ENCODE measurements around the gene TNS3. TPM values are rescaled to one million over a fixed set of nuclear protein-coding genes. Genes with fewer than 3 reads are reported as not detected.

The TNS3 gene
- total RNA-seq, 1 experiment from 2014 or later: 61.7 TPM

- no peak for DNase-seq (ENCODE audit: low read depth, low spot score)
- in situ Hi-C loops (cut with HindIII; ENCODE audit: low pct_unique_long_range_greater_than_20kb, low sequenced_read_pairs): no loop called here
Observed at GRCh38 chr7:47387506-47387905, 194.4 kb downstream of the TNS3 start.

- no peak for DNase-seq (ENCODE audit: low read depth, low spot score)
- in situ Hi-C loops (cut with HindIII; ENCODE audit: low pct_unique_long_range_greater_than_20kb, low sequenced_read_pairs): no loop called here
Observed at GRCh38 chr7:47386273-47386835, 195.6 kb downstream of the TNS3 start.

DNA sequence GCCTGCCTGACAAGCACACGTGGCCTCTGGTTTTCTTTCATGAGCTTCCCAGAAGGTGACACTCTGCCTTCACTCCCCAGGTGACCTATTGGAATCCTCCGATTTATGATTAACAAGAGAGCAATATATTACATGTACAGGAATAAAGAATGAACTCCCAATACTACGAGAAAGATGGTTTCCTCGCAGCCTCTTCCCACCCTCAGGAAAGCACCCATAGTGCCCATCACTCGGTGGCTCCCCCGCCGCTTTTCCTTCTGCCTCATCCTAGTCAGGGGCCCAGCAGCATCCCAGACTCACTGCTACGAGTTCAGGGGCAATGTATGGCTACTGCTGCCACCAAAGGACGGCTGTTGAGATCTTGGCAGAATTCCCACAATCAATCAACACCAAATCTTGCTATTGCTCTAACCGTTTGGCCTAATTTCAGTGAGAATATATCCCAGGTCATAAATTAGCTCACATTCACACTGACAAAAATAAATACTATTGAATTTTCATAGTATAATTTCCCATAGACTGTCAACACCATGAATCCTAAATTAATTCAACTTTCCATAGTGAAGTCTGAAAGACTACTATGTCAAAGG is 196.3 kb downstream of the TNS3 start:
- DNase-seq (ENCODE audit: low read depth, low spot score): no peak
- in situ Hi-C loops (cut with HindIII; ENCODE audit: low pct_unique_long_range_greater_than_20kb, low sequenced_read_pairs): no loop called here

- DNase-seq (ENCODE audit: low read depth, low spot score): no peak
- in situ Hi-C loops (cut with HindIII; ENCODE audit: low pct_unique_long_range_greater_than_20kb, low sequenced_read_pairs): no loop called here
Observed at GRCh38 chr7:47384755-47385535, 197.0 kb downstream of the TNS3 start.

DNA sequence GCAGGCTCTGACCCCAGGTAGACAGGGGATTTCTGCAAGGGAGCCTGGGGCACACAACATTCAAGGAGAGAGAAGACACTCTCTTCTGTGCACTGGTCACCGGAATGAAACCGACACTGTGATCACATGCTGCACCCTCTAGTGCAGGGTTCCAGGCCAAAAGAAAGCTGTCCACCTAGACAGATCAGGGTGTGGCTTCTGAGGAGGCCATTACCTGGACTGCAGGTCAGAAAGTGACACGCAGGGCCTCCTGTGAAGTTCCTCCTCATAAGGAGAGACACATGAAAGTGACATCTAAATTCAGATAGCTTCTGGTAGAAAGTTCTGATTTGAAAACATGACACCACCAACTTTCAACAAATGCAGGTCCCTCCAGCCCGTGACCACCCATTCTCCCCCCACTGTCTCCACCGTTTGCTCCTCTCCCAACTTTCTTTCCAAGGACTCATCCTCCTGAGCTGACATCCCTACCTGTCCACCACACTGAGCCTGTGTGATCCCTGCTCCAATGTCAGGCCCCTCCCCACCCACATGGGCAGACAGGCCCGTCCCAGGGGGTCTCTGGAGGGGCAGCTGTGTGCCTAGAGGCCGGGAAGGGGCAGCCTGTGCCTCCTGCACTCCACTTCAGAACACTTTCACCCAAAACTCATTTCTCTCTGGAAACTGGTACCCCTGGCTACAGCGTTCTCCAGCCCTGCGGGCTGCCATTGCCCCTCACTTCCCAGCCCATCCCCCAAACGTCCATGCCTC is 198.0 kb downstream of the TNS3 start:
- no peak for DNase-seq (ENCODE audit: low read depth, low spot score)
- in situ Hi-C loops (cut with HindIII; ENCODE audit: low pct_unique_long_range_greater_than_20kb, low sequenced_read_pairs): no loop called here

DNA sequence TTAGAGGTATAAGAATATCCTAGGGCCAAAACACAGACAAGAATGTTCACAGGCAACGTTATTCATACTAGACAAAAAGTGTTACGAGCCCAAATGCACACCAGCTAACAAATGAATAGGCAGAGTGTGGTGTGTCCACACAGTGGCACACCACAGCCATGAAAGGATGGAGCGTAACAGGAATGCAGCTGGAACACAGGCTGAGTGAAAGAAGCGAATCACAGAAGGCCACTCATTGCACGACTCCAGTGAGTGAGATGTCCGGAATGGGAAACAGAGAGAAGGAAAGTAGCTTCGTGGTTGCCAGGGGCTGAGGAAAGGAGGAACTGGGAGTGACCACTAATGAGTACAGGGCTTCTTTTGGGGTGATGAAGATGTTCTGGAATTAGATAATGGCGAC is 198.8 kb downstream of the TNS3 start:
- in situ Hi-C loops (cut with HindIII; ENCODE audit: low pct_unique_long_range_greater_than_20kb, low sequenced_read_pairs): no loop called here
- no peak for DNase-seq (ENCODE audit: low read depth, low spot score)

- in situ Hi-C loops (cut with HindIII; ENCODE audit: low pct_unique_long_range_greater_than_20kb, low sequenced_read_pairs): no loop called here
- no peak for DNase-seq (ENCODE audit: low read depth, low spot score)
Observed at GRCh38 chr7:47382200-47382599, 199.7 kb downstream of the TNS3 start.

GRCh38 chr7:47381134-47381495 is 200.8 kb downstream of the TNS3 start:
- no peak for DNase-seq (ENCODE audit: low read depth, low spot score)
- in situ Hi-C loops (cut with HindIII; ENCODE audit: low pct_unique_long_range_greater_than_20kb, low sequenced_read_pairs): no loop called here

DNA sequence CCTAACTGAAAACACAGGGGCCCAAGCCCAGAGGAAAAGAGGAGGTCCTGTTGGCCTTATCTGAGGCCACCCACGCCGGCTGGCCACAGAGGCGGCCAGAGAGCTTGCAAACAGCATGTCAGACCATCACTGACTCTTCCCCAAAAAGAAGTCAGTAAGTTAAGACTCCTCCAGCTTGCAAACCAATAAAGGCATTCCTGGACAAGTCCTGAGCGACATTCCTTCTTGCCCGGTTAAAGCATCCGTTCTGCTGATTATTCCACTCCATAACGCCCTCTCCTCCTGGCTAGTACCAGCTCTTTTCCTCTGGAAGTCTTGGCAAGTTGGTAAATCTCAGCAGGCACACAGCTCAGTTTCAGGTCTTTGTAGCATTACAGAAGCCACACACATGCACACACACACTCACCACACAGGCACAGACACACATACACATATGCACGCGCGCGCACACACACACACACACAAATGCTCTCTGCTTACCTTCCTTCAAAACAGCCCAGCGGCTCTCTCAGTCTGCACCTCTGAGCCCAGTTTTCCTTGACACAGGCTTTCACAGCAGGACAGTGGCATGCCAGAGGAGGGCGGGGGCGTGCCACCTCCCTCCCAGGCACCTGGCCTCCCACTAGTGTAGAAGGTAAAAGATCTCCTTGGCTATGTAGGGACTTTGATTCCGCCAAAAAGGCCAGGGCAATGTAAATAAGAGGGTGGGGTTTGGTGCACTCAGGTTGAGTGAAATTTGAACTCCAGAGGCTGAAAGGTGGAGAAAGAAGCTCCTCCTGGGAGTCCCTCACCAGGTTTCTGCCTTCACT is 201.4 kb downstream of the TNS3 start:
- no peak for DNase-seq (ENCODE audit: low read depth, low spot score)
- in situ Hi-C loops (cut with HindIII; ENCODE audit: low pct_unique_long_range_greater_than_20kb, low sequenced_read_pairs): no loop called here

DNA sequence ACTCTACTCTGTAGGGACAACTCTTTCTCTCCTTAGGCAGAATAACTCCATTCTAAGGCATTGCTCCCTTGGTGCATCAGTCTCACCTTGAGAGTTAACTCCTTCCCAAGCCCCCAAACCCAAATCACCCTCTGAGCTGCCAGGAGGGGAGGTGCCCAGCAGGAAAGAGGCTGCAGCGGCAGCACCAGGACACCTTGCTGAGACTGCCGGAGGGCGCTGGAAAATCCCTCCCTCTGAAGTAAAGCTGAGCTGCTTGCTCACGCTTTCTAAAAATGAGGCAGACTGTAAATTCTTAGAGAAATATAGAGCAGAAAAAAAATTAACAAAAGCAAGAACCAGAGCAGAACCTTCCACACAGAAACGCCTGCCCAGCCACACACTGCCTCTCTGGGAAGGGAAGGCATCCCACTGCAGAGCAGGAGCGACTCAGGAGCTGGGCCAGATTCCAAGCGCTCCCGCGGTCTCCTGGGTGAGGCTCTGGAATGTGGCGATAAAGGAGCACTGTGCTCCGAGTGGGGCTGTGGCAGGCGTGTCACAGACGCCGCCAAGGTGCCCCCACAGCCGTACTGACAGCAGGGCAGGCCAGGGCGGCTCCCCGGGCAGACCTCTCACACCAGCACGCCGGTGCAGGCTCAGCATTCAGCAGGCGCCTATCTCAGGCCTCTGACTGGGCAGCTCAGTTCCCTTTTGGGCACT is 202.1 kb downstream of the TNS3 start:
- no peak for DNase-seq (ENCODE audit: low read depth, low spot score)
- in situ Hi-C loops (cut with HindIII; ENCODE audit: low pct_unique_long_range_greater_than_20kb, low sequenced_read_pairs): no loop called here

DNA sequence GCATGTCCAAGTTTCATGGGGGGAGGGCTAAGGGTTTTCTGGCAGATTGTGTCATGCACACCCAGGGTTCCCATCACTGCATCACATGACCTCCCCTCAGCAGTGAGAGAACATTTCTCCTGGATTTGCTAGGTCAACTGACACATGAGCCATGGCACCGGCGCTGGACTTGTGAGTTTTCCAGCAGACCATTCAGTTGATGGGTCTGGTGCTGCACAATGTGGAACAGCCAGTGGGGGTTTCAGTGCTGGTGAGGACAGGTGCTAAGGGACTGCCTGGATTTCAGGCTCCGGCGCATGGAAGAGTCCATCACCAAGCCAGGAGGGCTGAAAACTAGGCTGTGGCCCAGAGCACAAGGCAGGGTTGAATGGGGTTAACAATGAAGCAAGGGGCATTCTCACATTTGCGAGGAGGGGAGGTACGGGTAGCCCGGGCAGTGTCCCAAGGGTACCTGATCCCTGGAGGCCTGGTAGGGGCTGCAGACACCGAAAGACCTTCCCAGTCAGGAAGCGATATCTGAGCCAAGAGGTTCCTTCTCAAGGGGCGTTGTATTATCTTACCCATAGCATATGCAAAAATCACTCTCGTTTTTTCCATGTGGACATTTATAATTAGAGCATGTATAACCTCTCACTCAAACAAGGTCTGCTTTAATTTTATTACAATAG is 203.0 kb downstream of the TNS3 start:
- in situ Hi-C loops (cut with HindIII; ENCODE audit: low pct_unique_long_range_greater_than_20kb, low sequenced_read_pairs): no loop called here

DNA sequence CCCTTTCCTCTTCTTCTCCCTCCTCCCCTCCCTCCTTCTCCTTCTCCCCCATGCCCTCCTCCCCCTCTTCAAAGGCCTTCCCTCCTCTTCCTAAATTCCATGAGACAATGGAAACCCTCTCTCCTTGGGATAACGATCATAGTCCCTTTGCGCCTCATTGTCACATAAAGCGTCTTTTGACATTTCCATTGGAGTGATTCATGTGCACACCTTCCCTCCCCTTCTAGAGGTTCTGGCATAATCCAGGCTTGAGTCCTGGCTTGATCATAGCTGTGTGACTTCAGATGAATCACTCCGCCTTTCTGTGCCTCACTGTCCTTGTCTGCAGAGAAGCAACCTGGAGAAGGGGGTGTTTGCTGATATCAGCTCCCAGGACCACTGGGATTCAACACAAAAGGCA is 204.2 kb downstream of the TNS3 start:
- in situ Hi-C loops (cut with HindIII; ENCODE audit: low pct_unique_long_range_greater_than_20kb, low sequenced_read_pairs): no loop called here

More for the DNA sequence above, 203.0 kb downstream of the TNS3 start:
- DNase-seq (ENCODE audit: low read depth, low spot score): no peak

GRCh38 chr7:47376991-47377616 is 204.8 kb downstream of the TNS3 start:
- in situ Hi-C loops (cut with HindIII; ENCODE audit: low pct_unique_long_range_greater_than_20kb, low sequenced_read_pairs): no loop called here
- no peak for DNase-seq (ENCODE audit: low read depth, low spot score)

More for the DNA sequence above, 204.2 kb downstream of the TNS3 start:
- no peak for DNase-seq (ENCODE audit: low read depth, low spot score)

GRCh38 chr7:47375121-47375938 is 206.6 kb downstream of the TNS3 start:
- DNase-seq (ENCODE audit: low read depth, low spot score): no peak
- in situ Hi-C loops (cut with HindIII; ENCODE audit: low pct_unique_long_range_greater_than_20kb, low sequenced_read_pairs): no loop called here

DNA sequence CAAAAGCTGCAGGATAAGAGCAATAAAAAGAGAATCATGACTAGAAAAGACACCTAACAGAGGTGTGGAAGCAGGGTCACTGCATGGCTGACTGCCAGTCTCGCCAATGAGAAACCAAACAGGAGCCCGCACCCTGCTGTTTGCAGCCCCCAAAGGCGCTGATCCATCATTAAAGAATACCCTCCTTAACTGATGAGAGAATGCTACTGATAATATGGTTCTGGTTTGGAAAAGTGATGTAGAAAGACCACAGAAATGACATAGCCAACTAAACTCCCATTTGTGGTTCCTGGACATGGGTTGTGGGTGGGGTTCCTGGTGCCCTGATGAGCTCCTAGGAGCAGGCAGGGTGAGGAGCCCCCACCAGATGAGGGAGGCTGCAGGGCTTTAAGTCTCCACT is 207.4 kb downstream of the TNS3 start:
- DNase-seq (ENCODE audit: low read depth, low spot score): no peak
- in situ Hi-C loops (cut with HindIII; ENCODE audit: low pct_unique_long_range_greater_than_20kb, low sequenced_read_pairs): no loop called here

Data from SK-MEL-5 (cell line).